Right atrium auricular region (tissue), 2 donors: ENCODE data around the gene P2RX1. TPM values are rescaled to one million over a fixed set of nuclear protein-coding genes. Genes with fewer than 3 reads are reported as not detected.

Experiments
- DNase-seq: peaks from one replicate; pipeline ENCODE4 v3.0.0-alpha.2; 2019; ENCODE audit warnings: low spot score
- H3K27ac ChIP-seq, 2 donors: fragments of 200-600 bp; sonication (generic); 1 replicate in 1 of 2; 2 replicates in 1 of 2; pipeline ENCODE4 v1.5.1; 2016 to 2019
- H3K27me3 ChIP-seq, 2 donors: fragments of 200-600 bp; sonication (generic); one replicate each; pipeline versions ENCODE4 v1.5.1 to v1.6.0; 2017 to 2019
- H3K36me3 ChIP-seq: fragments of 200-600 bp; sonication (generic); one replicate; pipeline ENCODE4 v1.5.1; 2016
- H3K4me1 ChIP-seq, 2 donors: fragments of 200-600 bp; sonication (generic); one replicate each; pipeline versions ENCODE4 v1.5.1 to v1.6.0; 2017 to 2019
- H3K4me3 ChIP-seq, 2 donors: fragments of 200-600 bp; sonication (generic); 1 replicate in 1 of 2; 2 replicates in 1 of 2; pipeline ENCODE4 v1.5.1; 2017 to 2019; ENCODE audit warnings: mild to moderate bottlenecking in 1 of 2, moderate library complexity in 1 of 2
- H3K9me3 ChIP-seq, 2 donors: fragments of 200-600 bp; sonication (generic); one replicate each; pipeline ENCODE4 v1.5.1; 2019
- total RNA-seq, 2 donors: library from RNA; depleted of rRNA; stranded (reverse); fragments of >200 nt; gene quantifications; one replicate each; pipeline ENCODE4 v1.1.0, GENCODE V29; 2016
- TF ChIP-seq, protein P1 (sequence below), 2 donors: fragments of 200-600 bp; sonication (generic); IDR thresholded peaks; one replicate each; pipeline ENCODE4 v1.5.1; 2019; ENCODE audit warnings: antibody characterized with exemption in 2 of 2

Gene P2RX1
- total RNA-seq, 2 donors from 2014 or later: 0.85 to 2.8 TPM

DNA sequence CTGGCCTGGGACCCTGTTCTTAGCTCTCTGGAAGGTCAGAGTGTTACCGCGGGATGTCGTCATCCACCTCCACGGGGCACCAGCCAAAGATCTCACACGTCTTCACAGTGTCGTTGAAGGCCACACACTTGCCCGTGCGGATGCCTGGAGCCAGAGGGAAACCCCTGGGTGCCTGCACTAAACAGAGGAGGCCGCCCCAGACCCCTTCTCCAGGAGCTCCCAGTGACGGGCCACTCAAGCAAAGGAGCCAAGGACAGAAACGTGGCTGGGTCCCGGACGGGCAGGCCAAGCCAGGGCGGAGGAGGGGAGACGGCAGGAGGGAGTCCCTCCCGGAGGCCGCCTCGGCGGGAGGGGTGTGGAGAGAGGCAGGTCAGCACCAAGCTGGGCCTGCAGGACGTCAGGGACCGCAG, 12.4 kb downstream of the P2RX1 start:
- Histone ChIP-seq H3K4me3 (no peak overlapping the region), H3K9me3 (no peaks in the 10 kb centered on the region), H3K27me3 (no peaks in the 10 kb centered on the region), H3K4me1 (peaks cover 0 to 9% of the 10 kb centered on the region in 2 donors), H3K27ac (no peak overlapping the region), H3K36me3 (no peaks in the 10 kb centered on the region)
- TF ChIP-seq, protein P1, sequence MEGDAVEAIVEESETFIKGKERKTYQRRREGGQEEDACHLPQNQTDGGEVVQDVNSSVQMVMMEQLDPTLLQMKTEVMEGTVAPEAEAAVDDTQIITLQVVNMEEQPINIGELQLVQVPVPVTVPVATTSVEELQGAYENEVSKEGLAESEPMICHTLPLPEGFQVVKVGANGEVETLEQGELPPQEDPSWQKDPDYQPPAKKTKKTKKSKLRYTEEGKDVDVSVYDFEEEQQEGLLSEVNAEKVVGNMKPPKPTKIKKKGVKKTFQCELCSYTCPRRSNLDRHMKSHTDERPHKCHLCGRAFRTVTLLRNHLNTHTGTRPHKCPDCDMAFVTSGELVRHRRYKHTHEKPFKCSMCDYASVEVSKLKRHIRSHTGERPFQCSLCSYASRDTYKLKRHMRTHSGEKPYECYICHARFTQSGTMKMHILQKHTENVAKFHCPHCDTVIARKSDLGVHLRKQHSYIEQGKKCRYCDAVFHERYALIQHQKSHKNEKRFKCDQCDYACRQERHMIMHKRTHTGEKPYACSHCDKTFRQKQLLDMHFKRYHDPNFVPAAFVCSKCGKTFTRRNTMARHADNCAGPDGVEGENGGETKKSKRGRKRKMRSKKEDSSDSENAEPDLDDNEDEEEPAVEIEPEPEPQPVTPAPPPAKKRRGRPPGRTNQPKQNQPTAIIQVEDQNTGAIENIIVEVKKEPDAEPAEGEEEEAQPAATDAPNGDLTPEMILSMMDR (IDR thresholded peaks at IDR 0.05): no peak
- DNase-seq: no peak

DNA sequence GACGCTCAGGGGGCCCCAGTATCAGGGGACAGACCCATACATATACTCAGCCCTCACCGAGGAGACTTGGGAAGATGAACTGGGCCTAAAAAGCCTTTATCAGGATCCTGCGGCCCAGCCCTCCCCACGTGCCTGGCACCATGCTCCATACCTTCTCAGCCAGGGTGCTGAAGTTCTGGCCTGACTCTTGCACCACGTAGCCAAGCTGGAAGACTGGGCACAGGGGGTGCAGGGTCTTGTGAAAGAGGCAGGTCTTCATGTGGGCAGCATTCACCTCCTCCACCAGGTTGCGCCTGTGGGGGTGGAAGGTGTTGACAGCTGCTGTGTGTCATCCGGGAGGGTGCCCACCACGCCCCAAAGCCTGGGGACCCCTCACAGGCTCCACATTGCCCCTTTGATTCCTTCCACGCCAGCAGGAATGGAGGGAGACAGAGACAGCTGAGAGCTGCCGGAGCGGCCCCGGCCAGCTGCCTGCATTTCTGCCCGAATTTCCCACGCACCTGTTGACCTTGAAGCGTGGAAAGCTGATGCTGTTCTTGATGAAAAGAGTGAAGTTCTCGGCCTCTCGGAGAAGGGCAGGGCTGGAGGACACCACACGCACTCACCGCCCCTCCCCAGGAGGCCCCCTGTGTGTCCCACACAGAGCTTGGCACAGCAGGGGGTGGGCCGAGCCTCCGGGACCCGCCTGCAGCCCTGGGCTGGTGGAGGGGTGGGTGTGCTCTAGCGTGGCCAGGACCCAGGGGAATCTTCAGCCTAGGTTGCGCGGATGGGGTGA, 13.0 kb downstream of the P2RX1 start:
- Histone ChIP-seq H3K4me3 (no peak overlapping the region), H3K36me3 (no peaks in the 10 kb centered on the region), H3K9me3 (no peaks in the 10 kb centered on the region), H3K27me3 (no peaks in the 10 kb centered on the region), H3K27ac (no peak overlapping the region), H3K4me1 (peaks cover 0 to 9% of the 10 kb centered on the region in 2 donors)
- TF ChIP-seq, protein P1 (IDR thresholded peaks at IDR 0.05): no peak
- no peak for DNase-seq

DNA sequence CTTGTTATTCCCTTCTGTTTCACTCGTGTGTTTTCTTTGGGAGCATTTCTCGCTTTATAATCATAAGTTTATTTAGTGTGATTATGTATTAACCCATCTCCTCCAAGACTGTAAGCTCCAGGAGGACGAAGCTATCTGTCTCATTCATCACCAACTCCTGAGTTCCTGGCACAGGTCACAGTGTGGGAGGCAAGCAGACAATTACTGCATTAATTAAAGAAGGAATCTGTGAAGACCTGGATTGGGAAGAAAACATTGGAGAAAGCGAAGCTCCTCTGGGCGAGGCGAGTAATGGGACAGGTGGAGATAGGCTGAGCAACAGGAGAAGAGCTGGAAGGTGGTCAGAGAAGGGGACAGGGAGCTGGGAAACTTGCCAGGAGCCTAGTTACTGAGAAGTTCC, 15.6 kb downstream of the P2RX1 start:
- Histone ChIP-seq H3K4me1 (peaks cover 0 to 9% of the 10 kb centered on the region in 2 donors), H3K27me3 (no peaks in the 10 kb centered on the region), H3K4me3 (no peak overlapping the region), H3K9me3 (no peaks in the 10 kb centered on the region), H3K27ac (no peak overlapping the region), H3K36me3 (no peaks in the 10 kb centered on the region)
- DNase-seq: no peak
- TF ChIP-seq, protein P1 (IDR thresholded peaks at IDR 0.05): no peak

GRCh38 chr17:3897731-3898130, 18.5 kb downstream of the P2RX1 start:
- no peak for DNase-seq
- Histone ChIP-seq H3K27me3 (no peaks in the 10 kb centered on the region), H3K36me3 (no peaks in the 10 kb centered on the region), H3K4me1 (peaks cover 0 to 23% of the 10 kb centered on the region in 2 donors), H3K27ac (no peak overlapping the region), H3K9me3 (no peaks in the 10 kb centered on the region), H3K4me3 (no peak overlapping the region)
- TF ChIP-seq, protein P1 (IDR thresholded peaks at IDR 0.05): no peak

GRCh38 chr17:3896968-3897235, 19.4 kb downstream of the P2RX1 start:
- Histone ChIP-seq H3K27me3 (no peaks in the 10 kb centered on the region), H3K36me3 (no peaks in the 10 kb centered on the region), H3K27ac (no peak overlapping the region), H3K4me1 (peaks cover 0 to 30% of the 10 kb centered on the region in 2 donors), H3K9me3 (no peaks in the 10 kb centered on the region), H3K4me3 (no peak overlapping the region)
- DNase-seq: no peak
- TF ChIP-seq, protein P1 (IDR thresholded peaks at IDR 0.05): no peak
